Bronchial epithelial cell (primary cell): Measurements from ENCODE around the gene GPR137. TPM values are rescaled to one million over a fixed set of nuclear protein-coding genes. Genes with fewer than 3 reads are reported as not detected.
A peak's percentile ranks its signal among the peaks of the same experiment; 100 is the strongest.

Experiments used
- DNase-seq: peaks from one replicate; pipeline ENCODE4 v3.0.0-alpha.2; 2010; ENCODE audit warnings: low read depth
- FAIRE-seq: peaks from 2 replicates; lab custom pipeline; 2011; peaks lifted over from hg19 to GRCh38; lab: Jason Lieb, UNC
- H3K27me3 ChIP-seq: 2 replicates; pipeline ENCODE4 v1.5.1; 2011; ENCODE audit warnings: low read length; ENCODE audit not compliant: control insufficient read depth, insufficient read depth
- H3K36me3 ChIP-seq: 2 replicates; pipeline ENCODE4 v1.5.1; 2011; ENCODE audit warnings: low read length; ENCODE audit not compliant: control insufficient read depth, insufficient read depth
- H3K4me3 ChIP-seq: 2 replicates; pipeline ENCODE4 v1.5.1; 2011; ENCODE audit warnings: mild to moderate bottlenecking, low read depth, low read length, control low read depth
- total RNA-seq: library from RNA; depleted of rRNA; stranded (reverse); fragments of >200 nt; gene quantifications from 2 replicates; pipeline ENCODE4 v1.2.1, GENCODE V29; 2014
- TF ChIP-seq, protein P1 (sequence below): IDR thresholded peaks from 2 replicates; pipeline ENCODE4 v1.5.1; 2011; ENCODE audit warnings: mild to moderate bottlenecking, moderate library complexity, low read length, control low read depth, inconsistent platforms; ENCODE audit not compliant: insufficient read depth, severe bottlenecking

The GPR137 gene
- 2.9 and 5.6 TPM in 2 replicates for total RNA-seq

DNA sequence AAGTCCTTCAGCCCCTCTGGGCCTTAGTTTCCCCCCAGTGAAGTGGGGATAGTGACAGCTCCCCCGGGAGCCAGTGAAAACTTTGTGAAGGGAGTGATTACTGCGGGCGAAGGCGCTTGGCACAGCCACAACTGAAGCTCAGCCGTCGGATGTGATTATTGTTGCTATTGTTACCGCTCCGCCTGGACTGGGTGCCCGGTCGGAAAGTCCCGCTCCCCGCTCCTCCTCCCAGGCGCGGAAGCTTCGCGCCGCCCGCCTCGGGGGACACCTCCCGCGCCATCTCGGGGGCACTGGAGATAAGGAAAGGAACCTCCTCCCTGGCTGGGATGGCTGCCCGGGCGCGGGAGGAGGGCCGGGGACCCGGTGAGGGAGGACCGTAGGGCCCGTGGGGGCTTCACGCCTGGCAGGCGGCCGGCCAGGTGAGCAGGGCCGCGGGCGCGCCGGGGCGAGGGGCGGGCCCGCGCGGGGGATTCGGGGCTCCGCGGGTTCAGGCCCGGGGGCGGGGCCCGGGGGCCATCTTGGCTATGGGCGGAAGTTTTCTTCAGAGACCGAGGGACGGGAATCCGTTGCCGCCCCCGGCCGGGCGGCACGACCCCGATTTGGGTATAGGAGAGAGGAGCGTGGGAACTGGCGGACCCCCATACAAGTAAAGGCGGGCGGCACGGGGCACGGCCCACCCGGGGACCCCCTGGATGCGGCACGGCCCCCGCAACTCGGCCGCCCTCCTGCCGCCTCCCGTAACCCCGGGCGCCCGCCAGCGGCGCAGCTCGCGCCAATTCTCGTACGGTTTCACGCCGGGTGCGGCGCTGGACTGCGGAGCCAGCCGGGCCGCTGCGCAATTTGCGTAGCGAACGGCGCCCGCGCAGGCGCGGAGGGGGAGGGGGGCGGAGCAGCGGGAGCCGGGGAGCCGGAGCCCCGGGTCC is at the start of gene GPR137:
Gene GPR137, plus strand, starts transcription at position 887 of the 923 bp plus-strand sequence. CDS start 677 bp downstream, outside the sequence.
- TF ChIP-seq, protein P1, sequence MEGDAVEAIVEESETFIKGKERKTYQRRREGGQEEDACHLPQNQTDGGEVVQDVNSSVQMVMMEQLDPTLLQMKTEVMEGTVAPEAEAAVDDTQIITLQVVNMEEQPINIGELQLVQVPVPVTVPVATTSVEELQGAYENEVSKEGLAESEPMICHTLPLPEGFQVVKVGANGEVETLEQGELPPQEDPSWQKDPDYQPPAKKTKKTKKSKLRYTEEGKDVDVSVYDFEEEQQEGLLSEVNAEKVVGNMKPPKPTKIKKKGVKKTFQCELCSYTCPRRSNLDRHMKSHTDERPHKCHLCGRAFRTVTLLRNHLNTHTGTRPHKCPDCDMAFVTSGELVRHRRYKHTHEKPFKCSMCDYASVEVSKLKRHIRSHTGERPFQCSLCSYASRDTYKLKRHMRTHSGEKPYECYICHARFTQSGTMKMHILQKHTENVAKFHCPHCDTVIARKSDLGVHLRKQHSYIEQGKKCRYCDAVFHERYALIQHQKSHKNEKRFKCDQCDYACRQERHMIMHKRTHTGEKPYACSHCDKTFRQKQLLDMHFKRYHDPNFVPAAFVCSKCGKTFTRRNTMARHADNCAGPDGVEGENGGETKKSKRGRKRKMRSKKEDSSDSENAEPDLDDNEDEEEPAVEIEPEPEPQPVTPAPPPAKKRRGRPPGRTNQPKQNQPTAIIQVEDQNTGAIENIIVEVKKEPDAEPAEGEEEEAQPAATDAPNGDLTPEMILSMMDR = no peak
- Histone ChIP-seq H3K36me3 (peaks cover 6% of the 10 kb centered on the region), H3K27me3 (no peaks in the 10 kb centered on the region), H3K4me3 (peak within 1 kb of the TSS; percentile 72)
- FAIRE-seq = no peak
- peak; percentile 48 for DNase-seq

DNA sequence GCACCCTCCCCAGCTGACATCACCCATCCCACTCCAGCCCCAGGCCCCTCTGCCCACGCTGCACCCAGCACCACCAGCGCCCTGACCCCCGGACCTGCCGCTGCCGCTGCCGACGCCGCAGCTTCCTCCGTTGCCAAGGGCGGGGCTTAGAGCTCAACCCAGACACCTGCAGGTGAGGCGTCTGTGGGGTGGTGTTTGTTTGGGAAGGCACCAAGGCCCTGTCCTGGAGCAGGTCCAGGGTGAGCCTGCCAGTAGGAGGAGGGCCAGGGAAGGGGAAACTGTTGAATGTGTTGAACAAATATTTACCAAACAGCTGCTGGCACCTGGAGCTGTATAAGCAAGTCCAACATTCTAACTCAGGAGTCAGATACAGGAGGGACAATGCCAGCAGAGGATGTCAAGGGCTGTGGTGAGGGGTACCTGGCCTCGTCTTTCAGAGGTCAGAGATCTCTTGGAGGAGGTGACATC is 48.1 kb upstream of the GPR137 start:
- FAIRE-seq (peak; percentile 93), DNase-seq (peak; percentile 81)
- Histone ChIP-seq H3K4me3 (no peak overlapping the region), H3K36me3 (peaks cover 1% of the 10 kb centered on the region), H3K27me3 (no peaks in the 10 kb centered on the region)
- TF ChIP-seq, protein P1 = peak; percentile 22

DNA sequence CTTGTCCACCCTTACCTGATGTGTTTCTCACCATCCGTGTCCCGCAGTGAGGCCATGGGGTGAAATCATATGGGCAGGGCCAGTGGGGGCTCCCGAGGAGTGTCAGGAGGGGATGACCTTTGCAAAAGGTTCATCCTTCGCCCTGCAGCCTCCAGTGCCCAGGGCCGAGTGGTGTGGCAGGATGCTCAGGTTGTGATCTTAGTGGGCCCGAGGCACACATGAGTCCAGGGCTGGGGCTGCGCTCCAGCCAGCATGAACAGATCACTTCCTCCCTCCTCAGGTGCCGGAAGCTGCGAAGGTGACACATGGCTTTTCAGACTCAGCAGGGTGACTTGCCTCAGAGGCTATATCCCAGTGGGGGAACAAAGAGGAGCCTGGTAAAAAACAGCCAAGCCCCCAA is 47.6 kb upstream of the GPR137 start:
- Histone ChIP-seq H3K27me3 (no peaks in the 10 kb centered on the region), H3K4me3 (no peak overlapping the region), H3K36me3 (peaks cover 3% of the 10 kb centered on the region)
- FAIRE-seq = no peak
- DNase-seq = no peak
- TF ChIP-seq, protein P1 = no peak

DNA sequence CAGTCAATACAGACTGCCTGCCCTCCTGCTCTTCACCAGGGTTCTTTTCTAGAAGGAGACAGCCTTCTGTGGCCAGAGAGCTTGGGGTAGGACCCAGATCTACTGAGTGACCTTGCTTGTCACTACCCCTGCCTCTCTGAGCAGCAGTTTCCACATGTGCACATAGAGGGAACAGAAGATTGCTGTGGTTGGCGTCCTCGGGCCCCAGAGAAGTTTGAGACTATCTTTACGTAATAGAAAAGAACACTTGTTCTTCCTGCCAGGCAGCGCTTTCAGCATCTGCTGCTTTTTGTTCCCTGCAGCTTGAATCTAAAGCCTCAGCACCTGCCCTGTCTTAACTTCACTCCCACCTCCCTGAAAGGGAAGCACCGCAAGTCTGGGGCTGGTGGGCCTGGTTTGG is 46.6 kb upstream of the GPR137 start:
- Histone ChIP-seq H3K27me3 (no peaks in the 10 kb centered on the region), H3K36me3 (peaks cover 8% of the 10 kb centered on the region), H3K4me3 (no peak overlapping the region)
- FAIRE-seq = no peak
- TF ChIP-seq, protein P1 = no peak
- DNase-seq = no peak

GRCh38 chr11:64239662-64240434 is 45.8 kb upstream of the GPR137 start:
- TF ChIP-seq, protein P1 = no peak
- Histone ChIP-seq H3K4me3 (no peak overlapping the region), H3K36me3 (peaks cover 11% of the 10 kb centered on the region), H3K27me3 (no peaks in the 10 kb centered on the region)
- DNase-seq (no peak), FAIRE-seq (no peak)
